Skeletal muscle tissue (tissue), 4 donors: ENCODE data around the gene PSG2. TPM values are rescaled to one million over a fixed set of nuclear protein-coding genes. Genes with fewer than 3 reads are reported as not detected.
"Not testable (repeated sequence)": the region's sequence is repeated elsewhere in the genome, so short reads cannot be mapped to it uniquely, and the experiment has no call there.

Source experiments
- H3K27ac ChIP-seq: one replicate; pipeline ENCODE4 v1.7.0; 2013; ENCODE audit warnings: mild to moderate bottlenecking, low read depth, low read length, inconsistent platforms
- H3K27me3 ChIP-seq, 3 donors: one replicate each; pipeline ENCODE4 v1.7.0; 2013; ENCODE audit warnings: low read length in 3 of 3; ENCODE audit not compliant: control insufficient read depth in 3 of 3, insufficient read depth in 3 of 3
- H3K36me3 ChIP-seq, 3 donors: one replicate each; pipeline ENCODE4 v1.7.0; 2013; ENCODE audit warnings: low read length in 3 of 3; ENCODE audit not compliant: control insufficient read depth in 3 of 3, insufficient read depth in 3 of 3
- H3K4me1 ChIP-seq, 3 donors: one replicate each; pipeline ENCODE4 v1.7.0; 2013; ENCODE audit warnings: low read length in 3 of 3, mild to moderate bottlenecking in 3 of 3; ENCODE audit not compliant: control insufficient read depth in 3 of 3, insufficient read depth in 3 of 3
- H3K4me3 ChIP-seq, 3 donors: one replicate each; pipeline ENCODE4 v1.7.0; 2013; ENCODE audit warnings: low read length in 3 of 3
- H3K9ac ChIP-seq, 3 donors: one replicate each; pipeline ENCODE4 v1.7.0; 2013; ENCODE audit warnings: low read length in 3 of 3, mild to moderate bottlenecking in 3 of 3, moderate library complexity in 2 of 3, low read depth in 1 of 3
- H3K9me3 ChIP-seq, 3 donors: one replicate each; pipeline ENCODE4 v1.7.0; 2013; ENCODE audit warnings: low read length in 3 of 3; ENCODE audit not compliant: control insufficient read depth in 3 of 3
- total RNA-seq: library from RNA; depleted of rRNA; stranded (reverse); fragments of >200 nt; gene quantifications from one replicate; pipeline ENCODE4 v1.2.3, GENCODE V29; 2014
- donor health status: Osteomylitis.

Gene PSG2
- total RNA-seq, 1 donor from 2014 or later, result not detected

DNA sequence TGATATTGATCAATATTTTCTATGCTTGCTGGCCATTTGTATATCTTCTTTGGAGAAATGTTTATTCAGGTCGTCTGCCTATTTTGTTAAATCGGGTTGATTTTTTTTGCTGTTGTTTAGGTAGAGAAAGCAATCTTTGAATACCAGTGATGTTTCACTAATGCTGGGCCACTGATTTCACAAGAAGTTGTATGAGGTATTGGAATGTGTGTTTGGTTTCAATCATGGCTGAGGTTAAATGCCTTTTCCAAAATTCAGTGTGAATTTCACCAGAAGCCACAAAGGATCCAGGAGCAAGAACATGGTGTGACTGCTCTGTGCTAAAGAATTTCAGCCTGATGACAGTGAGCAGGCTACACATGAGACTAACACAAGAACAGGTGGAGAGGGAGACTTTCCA lies 32.1 kb upstream of the PSG2 start:
- H3K4me3 ChIP-seq, result not testable (repeated sequence)

DNA sequence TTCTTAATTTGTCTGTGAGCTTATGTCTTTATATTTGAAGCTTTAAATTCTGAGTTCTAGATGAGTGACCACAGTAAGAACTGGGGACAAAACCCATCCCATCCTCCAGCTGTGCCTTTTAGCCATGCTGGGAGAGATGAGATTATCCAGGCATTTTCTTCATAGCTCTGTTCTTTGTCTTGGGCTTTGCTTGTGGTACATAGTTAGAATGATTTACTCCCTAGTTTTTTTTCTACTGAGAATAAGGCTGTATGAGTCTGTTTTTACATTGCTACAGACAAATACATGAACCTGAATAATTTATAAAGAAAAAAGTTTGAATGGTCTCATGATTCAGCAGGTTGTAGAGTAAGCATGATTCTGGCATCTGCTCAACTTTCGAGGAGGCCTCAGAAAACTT lies 24.9 kb upstream of the PSG2 start:
- H3K4me3 ChIP-seq, H3K4me1 ChIP-seq, H3K36me3 ChIP-seq, H3K27me3 ChIP-seq, H3K9me3 ChIP-seq, H3K9ac ChIP-seq, H3K27ac ChIP-seq: not testable (repeated sequence)

More for the DNA sequence above, 32.1 kb upstream of the PSG2 start:
- H3K9me3 ChIP-seq, H3K9ac ChIP-seq, H3K36me3 ChIP-seq, H3K27me3 ChIP-seq, H3K27ac ChIP-seq, H3K4me1 ChIP-seq: not testable (repeated sequence)

- H3K27ac ChIP-seq, result no peak overlapping the region
- H3K4me3 ChIP-seq, result no peak overlapping the region
- H3K4me1 ChIP-seq, result no peaks in the 10 kb centered on the region
- H3K9me3 ChIP-seq, result peaks cover 0 to 3% (median 2%) of the 10 kb centered on the region in 3 donors
- H3K27me3 ChIP-seq, result no peaks in the 10 kb centered on the region
- H3K9ac ChIP-seq, result no peak overlapping the region
- H3K36me3 ChIP-seq, result no peaks in the 10 kb centered on the region
These were observed 23.0 kb upstream of the PSG2 start for GRCh38 chr19:43105496-43105895.

- not testable (repeated sequence) for H3K27me3 ChIP-seq, H3K9ac ChIP-seq, H3K9me3 ChIP-seq, H3K27ac ChIP-seq, H3K36me3 ChIP-seq, H3K4me1 ChIP-seq, H3K4me3 ChIP-seq
These were observed 21.8 kb upstream of the PSG2 start for GRCh38 chr19:43104215-43104850.

- no peak overlapping the region for H3K27ac ChIP-seq
- no peak overlapping the region for H3K4me3 ChIP-seq
- H3K27me3 ChIP-seq, result no peaks in the 10 kb centered on the region
- H3K9ac ChIP-seq, result no peak overlapping the region
- H3K4me1 ChIP-seq, result no peaks in the 10 kb centered on the region
- H3K36me3 ChIP-seq, result no peaks in the 10 kb centered on the region
- peaks cover 0 to 3% (median 2%) of the 10 kb centered on the region in 3 donors for H3K9me3 ChIP-seq
These were observed 19.4 kb upstream of the PSG2 start for GRCh38 chr19:43101950-43102349.

GRCh38 chr19:43098416-43098815 lies 15.9 kb upstream of the PSG2 start:
- H3K9me3 ChIP-seq, H3K27me3 ChIP-seq, H3K36me3 ChIP-seq, H3K4me1 ChIP-seq, H3K27ac ChIP-seq, H3K4me3 ChIP-seq, H3K9ac ChIP-seq: not testable (repeated sequence)

DNA sequence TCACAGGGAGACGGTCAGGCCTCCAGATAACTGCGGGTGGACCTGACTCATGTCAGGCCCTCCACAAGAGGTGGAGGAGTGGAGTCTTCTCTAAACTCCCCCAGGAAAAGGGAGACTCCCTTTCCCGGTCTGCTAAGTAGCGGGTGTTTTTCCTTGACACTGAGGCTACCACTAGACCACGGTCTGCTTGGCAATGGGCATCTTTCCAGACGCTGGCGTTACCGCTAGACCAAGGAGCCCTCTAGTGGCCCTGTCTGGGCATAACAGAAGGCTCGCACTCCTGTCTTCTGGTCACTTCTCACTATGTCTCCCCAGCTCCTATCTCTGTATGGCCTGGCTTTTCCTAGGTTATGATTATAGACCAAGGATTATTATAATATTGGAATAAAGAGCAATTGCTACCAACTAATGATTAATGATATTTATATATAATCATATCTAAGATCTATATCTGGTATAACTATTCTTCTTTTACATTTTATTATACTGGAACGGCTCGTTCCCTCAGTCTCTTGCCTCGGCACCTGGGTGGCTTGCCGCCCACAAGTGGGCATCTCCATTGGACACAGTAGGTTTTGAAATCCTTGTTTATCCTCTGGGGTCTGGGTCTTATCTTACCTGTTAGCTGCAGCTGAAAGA lies 5.3 kb upstream of the PSG2 start:
- not testable (repeated sequence) for H3K27ac ChIP-seq, H3K4me3 ChIP-seq, H3K9ac ChIP-seq, H3K36me3 ChIP-seq, H3K27me3 ChIP-seq, H3K9me3 ChIP-seq, H3K4me1 ChIP-seq

- H3K4me1 ChIP-seq, H3K4me3 ChIP-seq, H3K36me3 ChIP-seq, H3K9me3 ChIP-seq, H3K9ac ChIP-seq, H3K27me3 ChIP-seq, H3K27ac ChIP-seq: not testable (repeated sequence)
These were observed 3.5 kb upstream of the PSG2 start for GRCh38 chr19:43085796-43086530.

DNA sequence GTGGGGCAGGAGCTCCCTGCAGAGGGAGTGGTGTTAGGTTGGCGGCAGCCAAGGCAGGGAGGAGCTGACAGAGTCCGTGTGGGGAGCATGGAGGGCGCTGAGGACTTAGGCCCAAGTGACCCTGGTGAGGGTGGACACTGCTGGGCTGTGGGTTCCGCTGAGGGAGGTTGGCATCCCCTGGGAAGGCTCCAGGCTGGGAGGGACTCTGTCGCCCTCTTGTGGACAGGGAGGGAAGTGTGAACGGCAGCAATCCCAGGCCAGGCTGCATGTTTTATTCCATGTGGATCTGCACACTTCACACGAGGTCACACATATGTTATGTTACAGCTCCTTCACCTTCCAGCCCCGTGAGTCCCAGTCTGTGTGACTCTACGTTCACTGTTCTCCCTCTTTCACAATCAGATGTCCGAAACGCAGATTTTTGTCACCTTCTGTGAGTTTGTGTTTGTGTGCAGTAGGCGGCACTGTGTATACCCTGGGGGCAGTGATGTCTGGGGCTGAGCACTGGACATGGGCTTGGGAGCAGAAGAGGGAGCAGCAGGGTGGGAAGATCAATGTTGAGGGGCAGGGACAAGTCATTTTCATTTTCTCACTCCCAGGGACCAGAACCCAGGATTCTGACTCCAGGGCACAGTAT lies 1.8 kb upstream of the PSG2 start:
- not testable (repeated sequence) for H3K27ac ChIP-seq, H3K4me3 ChIP-seq, H3K36me3 ChIP-seq, H3K9ac ChIP-seq, H3K27me3 ChIP-seq, H3K9me3 ChIP-seq, H3K4me1 ChIP-seq

DNA sequence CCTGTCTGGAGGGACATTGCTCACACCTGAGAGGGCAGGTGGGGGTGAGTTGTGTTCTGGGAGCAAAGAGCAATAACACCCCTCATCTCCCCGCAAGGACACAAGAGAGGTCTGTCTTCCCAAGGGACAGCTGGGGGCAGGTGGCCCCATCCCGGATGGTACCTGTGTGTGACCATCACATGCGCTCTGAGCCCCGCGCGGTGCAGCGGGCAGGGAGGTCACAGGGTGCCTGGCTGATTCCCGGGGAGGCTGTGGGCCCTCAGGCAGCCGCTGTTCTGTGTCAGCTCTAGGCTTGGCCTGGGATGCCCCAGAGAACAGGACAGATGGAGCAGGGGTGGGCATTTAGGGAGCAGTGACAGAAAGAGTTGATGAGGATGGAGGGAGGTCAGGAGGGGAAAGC lies 1.2 kb upstream of the PSG2 start:
- H3K36me3 ChIP-seq, H3K27ac ChIP-seq, H3K4me3 ChIP-seq, H3K9me3 ChIP-seq, H3K4me1 ChIP-seq, H3K27me3 ChIP-seq, H3K9ac ChIP-seq: not testable (repeated sequence)
